ENCODE results near the gene ENGASE.

The ENGASE gene

GRCh38 chr17:79105937-79106336 is 31.3 kb downstream of the ENGASE start:
- H3K9me3 Mint-ChIP-seq: no peaks in the 10 kb centered on the region
- H3K27me3 Mint-ChIP-seq: peaks cover 2% of the 10 kb centered on the region
- no peak overlapping the region for H3K27ac Mint-ChIP-seq

DNA sequence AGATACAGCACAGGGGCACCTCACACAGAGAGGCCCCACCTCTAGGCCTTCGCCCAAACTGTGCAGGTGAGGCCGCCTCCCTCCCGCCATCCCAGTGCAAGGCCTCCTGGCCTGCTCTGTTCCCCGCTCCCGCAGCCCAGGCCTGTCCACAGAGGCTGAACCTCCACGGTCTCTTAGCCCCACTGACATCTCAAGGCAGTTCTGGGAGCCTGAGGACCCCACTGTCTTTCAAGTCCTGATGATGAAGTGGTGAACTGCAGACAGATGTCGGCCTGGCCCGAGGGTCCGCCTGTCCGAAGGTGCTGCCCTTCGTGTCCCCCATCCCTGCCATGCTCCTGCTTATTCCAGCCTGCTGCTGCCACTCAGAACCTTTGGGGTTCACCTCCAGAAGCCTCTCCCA is 32.3 kb downstream of the ENGASE start:
- Mint-ChIP-seq H3K36me3 (no peaks in the 10 kb centered on the region), H3K4me3 (no peak overlapping the region), H3K27ac (no peak overlapping the region), H3K27me3 (peaks cover 2% of the 10 kb centered on the region), H3K9me3 (no peaks in the 10 kb centered on the region), H3K4me1 (no peaks in the 10 kb centered on the region)

More at GRCh38 chr17:79105937-79106336, 31.3 kb downstream of the ENGASE start:
- Mint-ChIP-seq H3K36me3 (no peaks in the 10 kb centered on the region), H3K4me1 (no peaks in the 10 kb centered on the region), H3K4me3 (no peak overlapping the region)

- no peaks in the 10 kb centered on the region for H3K9me3 Mint-ChIP-seq
- H3K27me3 Mint-ChIP-seq: peaks cover 2% of the 10 kb centered on the region
- no peak overlapping the region for H3K4me3 Mint-ChIP-seq
- no peaks in the 10 kb centered on the region for H3K36me3 Mint-ChIP-seq
- no peak overlapping the region for H3K27ac Mint-ChIP-seq
- no peaks in the 10 kb centered on the region for H3K4me1 Mint-ChIP-seq
Measured at GRCh38 chr17:79107499-79108231, 33.0 kb downstream of the ENGASE start.

GRCh38 chr17:79108232-79108850 is 33.7 kb downstream of the ENGASE start:
- Mint-ChIP-seq H3K36me3 (no peaks in the 10 kb centered on the region), H3K27ac (no peak overlapping the region), H3K4me1 (no peaks in the 10 kb centered on the region), H3K27me3 (peaks cover 2% of the 10 kb centered on the region), H3K9me3 (no peaks in the 10 kb centered on the region), H3K4me3 (no peak overlapping the region)

GRCh38 chr17:79108870-79109269 is 34.2 kb downstream of the ENGASE start:
- Mint-ChIP-seq H3K36me3 (no peaks in the 10 kb centered on the region), H3K4me1 (no peaks in the 10 kb centered on the region), H3K27ac (no peak overlapping the region), H3K4me3 (no peak overlapping the region), H3K9me3 (no peaks in the 10 kb centered on the region), H3K27me3 (peaks cover 2% of the 10 kb centered on the region)

GRCh38 chr17:79109584-79109983 is 35.0 kb downstream of the ENGASE start:
- Mint-ChIP-seq H3K36me3 (no peaks in the 10 kb centered on the region), H3K9me3 (no peaks in the 10 kb centered on the region), H3K4me1 (no peaks in the 10 kb centered on the region), H3K27me3 (no peaks in the 10 kb centered on the region), H3K27ac (no peak overlapping the region), H3K4me3 (no peak overlapping the region)

GRCh38 chr17:79111097-79111496 is 36.5 kb downstream of the ENGASE start:
- no peaks in the 10 kb centered on the region for H3K9me3 Mint-ChIP-seq
- no peaks in the 10 kb centered on the region for H3K27me3 Mint-ChIP-seq
- H3K36me3 Mint-ChIP-seq: no peaks in the 10 kb centered on the region
- no peak overlapping the region for H3K4me3 Mint-ChIP-seq
- no peak overlapping the region for H3K27ac Mint-ChIP-seq
- H3K4me1 Mint-ChIP-seq: no peaks in the 10 kb centered on the region

GRCh38 chr17:79112471-79112870 is 37.8 kb downstream of the ENGASE start:
- Mint-ChIP-seq H3K9me3 (no peaks in the 10 kb centered on the region), H3K36me3 (no peaks in the 10 kb centered on the region), H3K27ac (no peak overlapping the region), H3K27me3 (no peaks in the 10 kb centered on the region), H3K4me3 (no peak overlapping the region), H3K4me1 (no peaks in the 10 kb centered on the region)

DNA sequence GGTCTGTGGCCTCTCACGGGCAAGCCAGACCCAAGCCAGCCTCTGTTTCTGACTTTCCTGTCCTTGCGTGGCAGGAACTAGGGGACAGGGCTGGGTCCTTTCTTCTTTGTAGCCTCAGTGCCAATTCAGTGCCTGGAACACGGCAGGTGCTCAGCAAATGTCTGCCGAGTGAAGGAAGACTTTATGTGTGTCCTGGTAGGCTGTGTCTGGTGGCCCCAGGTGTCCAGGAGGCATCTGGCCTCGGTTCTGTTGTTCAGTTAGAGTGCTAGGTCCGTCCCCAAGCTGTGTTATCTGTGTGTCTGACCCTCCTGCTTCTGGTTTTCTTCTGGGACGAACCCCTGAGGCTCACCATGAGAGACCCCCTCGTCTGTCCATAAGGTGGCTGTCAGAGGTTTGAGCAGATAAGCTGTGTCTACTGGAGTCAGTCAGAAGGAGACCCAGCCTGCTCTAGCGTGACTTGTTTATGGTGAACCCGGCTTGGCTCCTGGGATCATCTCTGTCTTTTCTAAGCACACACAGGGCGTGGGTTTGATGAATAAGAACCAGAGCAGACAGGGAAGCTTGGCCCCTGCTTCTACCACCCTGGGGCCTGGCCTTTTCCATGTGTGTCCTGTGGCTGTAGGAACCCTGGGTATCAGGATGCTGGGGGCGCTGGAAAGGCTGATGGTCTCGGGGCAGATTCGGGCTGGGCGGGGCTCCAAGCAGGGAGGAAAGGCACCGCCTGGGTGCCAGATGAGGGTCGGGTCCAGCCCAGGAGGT is 39.3 kb downstream of the ENGASE start:
- no peaks in the 10 kb centered on the region for H3K36me3 Mint-ChIP-seq
- H3K9me3 Mint-ChIP-seq: no peaks in the 10 kb centered on the region
- H3K27me3 Mint-ChIP-seq: no peaks in the 10 kb centered on the region
- H3K4me1 Mint-ChIP-seq: no peaks in the 10 kb centered on the region
- no peak overlapping the region for H3K4me3 Mint-ChIP-seq
- H3K27ac Mint-ChIP-seq: no peak overlapping the region

DNA sequence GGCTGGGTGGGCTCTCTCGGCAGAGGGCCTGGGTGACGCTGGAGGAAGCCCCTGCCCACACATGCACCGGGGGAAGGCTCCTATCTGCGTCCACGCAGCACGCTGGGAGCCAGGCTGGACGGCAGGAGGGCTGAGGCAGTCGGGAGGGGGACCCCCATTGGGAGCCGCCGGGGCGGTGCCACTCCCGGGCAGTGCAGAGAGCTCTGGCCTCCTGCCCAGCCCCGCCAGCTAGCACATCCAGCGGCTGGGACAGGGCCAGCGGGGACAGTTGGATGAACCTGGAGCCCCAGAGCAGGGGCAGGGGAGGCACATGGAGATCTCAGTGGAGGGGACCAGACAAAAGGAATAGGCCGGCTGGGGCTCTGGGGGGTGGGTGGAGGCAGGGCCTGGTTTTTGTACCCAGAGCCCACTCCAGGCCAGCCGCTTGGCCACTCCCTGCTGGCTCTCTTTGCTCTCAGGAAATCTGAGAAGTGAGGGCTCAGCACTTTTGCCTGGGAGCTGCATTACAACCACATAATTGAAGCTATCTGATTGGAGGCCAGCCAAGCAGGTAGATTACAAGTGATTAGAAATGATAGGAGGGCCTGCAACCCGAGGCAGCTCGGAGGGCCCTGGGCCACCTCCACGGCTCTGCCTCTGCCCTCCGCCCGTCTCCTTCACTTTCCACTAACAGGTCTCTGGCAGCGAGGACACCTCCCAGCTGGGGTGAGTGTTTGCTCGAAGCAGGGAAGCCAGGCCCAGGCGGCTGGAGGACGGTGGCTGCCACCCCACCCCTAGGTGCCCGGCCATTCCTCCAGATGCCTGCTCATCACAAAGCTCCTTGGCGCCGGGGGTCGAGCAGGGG is 40.1 kb downstream of the ENGASE start:
- H3K27ac Mint-ChIP-seq: no peak overlapping the region
- no peaks in the 10 kb centered on the region for H3K4me1 Mint-ChIP-seq
- H3K36me3 Mint-ChIP-seq: no peaks in the 10 kb centered on the region
- no peaks in the 10 kb centered on the region for H3K9me3 Mint-ChIP-seq
- no peak overlapping the region for H3K4me3 Mint-ChIP-seq
- H3K27me3 Mint-ChIP-seq: no peaks in the 10 kb centered on the region

DNA sequence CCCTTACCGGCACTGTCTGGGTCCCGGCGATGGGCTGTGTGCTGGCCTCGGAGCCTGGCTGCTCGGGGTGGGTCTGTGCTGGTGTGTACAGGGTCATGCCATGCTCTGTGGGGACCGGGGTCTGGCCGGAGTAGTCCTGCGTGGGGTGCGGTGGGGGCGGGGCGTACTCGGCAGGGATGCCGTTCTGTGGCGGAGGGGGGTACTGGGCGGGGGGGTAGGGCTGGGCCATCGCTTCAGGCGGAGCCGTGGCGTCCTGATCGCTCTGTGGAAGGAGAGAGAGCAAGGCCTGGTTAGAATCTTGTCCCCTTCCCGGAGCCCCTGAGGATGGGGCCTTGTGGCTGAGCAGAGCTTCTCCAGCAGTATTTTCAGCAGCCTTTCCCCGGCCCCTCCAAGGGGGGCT is 40.9 kb downstream of the ENGASE start:
- Mint-ChIP-seq H3K27me3 (no peaks in the 10 kb centered on the region), H3K9me3 (no peaks in the 10 kb centered on the region), H3K4me1 (no peaks in the 10 kb centered on the region), H3K36me3 (no peaks in the 10 kb centered on the region), H3K4me3 (no peak overlapping the region), H3K27ac (no peak overlapping the region)

- no peaks in the 10 kb centered on the region for H3K9me3 Mint-ChIP-seq
- no peak overlapping the region for H3K4me3 Mint-ChIP-seq
- H3K27ac Mint-ChIP-seq: no peak overlapping the region
Measured at GRCh38 chr17:79116575-79117368, 42.1 kb downstream of the ENGASE start.

DNA sequence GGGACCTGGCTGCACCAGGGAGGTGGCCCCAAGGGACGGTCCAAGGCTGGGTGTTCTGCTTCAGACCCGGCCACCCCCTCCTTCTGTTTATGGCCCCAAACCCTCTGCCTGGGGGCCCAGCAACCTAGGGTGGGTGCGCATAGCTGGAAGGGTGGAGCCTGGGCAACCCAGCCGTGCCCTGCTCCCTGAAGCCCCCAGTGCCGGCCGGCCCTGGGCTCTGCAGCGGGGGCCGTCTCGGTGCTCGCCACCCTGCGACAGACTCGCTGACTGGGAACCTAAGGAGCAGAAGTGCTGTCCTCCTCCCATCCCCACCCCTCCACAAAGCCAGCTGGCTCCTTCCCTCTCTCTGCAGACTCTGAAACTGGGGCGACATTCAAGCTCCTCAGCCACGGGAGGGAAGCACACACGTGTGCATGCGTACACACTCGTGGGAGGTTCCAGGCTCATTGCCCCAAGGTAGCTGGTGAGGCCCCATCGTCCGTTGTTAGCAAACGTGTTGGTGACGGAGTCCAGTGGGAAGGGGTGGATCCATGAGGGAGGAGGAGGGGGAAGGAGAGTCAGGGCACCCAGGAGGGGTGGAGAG is 43.4 kb downstream of the ENGASE start:
- Mint-ChIP-seq H3K4me1 (no peaks in the 10 kb centered on the region), H3K4me3 (no peak overlapping the region), H3K36me3 (no peaks in the 10 kb centered on the region), H3K27me3 (no peaks in the 10 kb centered on the region), H3K27ac (no peak overlapping the region), H3K9me3 (no peaks in the 10 kb centered on the region)

More at GRCh38 chr17:79116575-79117368, 42.1 kb downstream of the ENGASE start:
- no peaks in the 10 kb centered on the region for H3K27me3 Mint-ChIP-seq
- no peaks in the 10 kb centered on the region for H3K4me1 Mint-ChIP-seq
- H3K36me3 Mint-ChIP-seq: no peaks in the 10 kb centered on the region

DNA sequence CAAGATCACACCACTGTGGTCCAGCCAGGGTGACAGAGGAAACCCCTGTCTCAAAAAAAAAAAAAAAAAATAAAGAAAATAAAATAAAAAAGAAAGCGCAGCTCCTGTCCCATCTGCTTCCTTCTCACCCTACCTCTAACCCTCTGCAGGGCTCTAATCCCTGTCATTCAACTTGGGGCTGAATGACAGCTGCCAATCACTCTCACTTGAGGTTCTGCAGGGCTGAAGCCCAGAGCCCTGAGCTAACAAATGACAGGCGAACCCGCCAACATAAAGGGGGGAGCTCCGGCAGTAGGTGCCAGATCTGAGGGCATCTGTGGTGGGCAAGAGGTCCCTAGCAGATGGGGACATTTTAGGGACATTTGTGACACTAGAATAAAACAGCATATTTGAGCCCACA is 44.3 kb downstream of the ENGASE start:
- no peaks in the 10 kb centered on the region for H3K9me3 Mint-ChIP-seq
- H3K27ac Mint-ChIP-seq: no peak overlapping the region
- H3K4me3 Mint-ChIP-seq: no peak overlapping the region
- H3K4me1 Mint-ChIP-seq: no peaks in the 10 kb centered on the region
- H3K36me3 Mint-ChIP-seq: no peaks in the 10 kb centered on the region
- H3K27me3 Mint-ChIP-seq: no peaks in the 10 kb centered on the region

Measured in activated naive CD4-positive, alpha-beta T cell treated with anti-CD3 and anti-CD28 coated beads, Interleukin-2, amount 50 U/mL, for 24 hours (primary cell).